HL-60 (cell line): ENCODE measurements around the gene SLC29A3.

Experiments
- DNase-seq, 2 experiments: peaks; one replicate each; pipeline ENCODE4 v3.0.0-alpha.2; 2010 to 2020; ENCODE audit warnings: low read depth in 1 of 2, low spot score in 1 of 2
- H3K27ac ChIP-seq: fragments of 250-450 bp; sonication (Bioruptor Pico); replicated peaks from 2 replicates; pipeline ENCODE4 v1.5.1; 2020; ENCODE audit warnings: mild to moderate bottlenecking, moderate library complexity
- H3K27me3 ChIP-seq: fragments of 250-450 bp; sonication (Bioruptor Pico); 2 replicates; pipeline ENCODE4 v1.5.1; 2021; ENCODE audit warnings: mild to moderate bottlenecking, moderate library complexity; ENCODE audit not compliant: insufficient read depth, poor library complexity, severe bottlenecking
- H3K4me3 ChIP-seq: replicated peaks from 2 replicates; pipeline ENCODE4 v1.5.1; 2011; ENCODE audit warnings: mild to moderate bottlenecking, control low read depth, low read length; ENCODE audit not compliant: insufficient read depth
- GABPA ChIP-seq: IDR thresholded peaks from 2 replicates; pipeline ENCODE4 v1.6.1; 2012; ENCODE audit warnings: low read depth
- POLR2AphosphoS5 ChIP-seq: IDR thresholded peaks from 2 replicates; pipeline ENCODE4 v1.6.1; 2012; ENCODE audit warnings: low read depth
- SPI1 ChIP-seq: IDR thresholded peaks from 2 replicates; pipeline ENCODE4 v1.6.1; 2012; ENCODE audit warnings: low read depth, mild to moderate bottlenecking, borderline replicate concordance
- TF ChIP-seq, protein P1 (sequence below): IDR thresholded peaks from 2 replicates; pipeline ENCODE4 v1.6.1; 2012; ENCODE audit warnings: low read depth; ENCODE audit not compliant: insufficient replicate concordance
- TF ChIP-seq, protein P2 (sequence below): IDR thresholded peaks from one replicate; pipeline ENCODE4 v1.5.1; 2011; ENCODE audit warnings: low read length, control low read depth, inconsistent platforms; ENCODE audit not compliant: insufficient read depth

The SLC29A3 gene

DNA sequence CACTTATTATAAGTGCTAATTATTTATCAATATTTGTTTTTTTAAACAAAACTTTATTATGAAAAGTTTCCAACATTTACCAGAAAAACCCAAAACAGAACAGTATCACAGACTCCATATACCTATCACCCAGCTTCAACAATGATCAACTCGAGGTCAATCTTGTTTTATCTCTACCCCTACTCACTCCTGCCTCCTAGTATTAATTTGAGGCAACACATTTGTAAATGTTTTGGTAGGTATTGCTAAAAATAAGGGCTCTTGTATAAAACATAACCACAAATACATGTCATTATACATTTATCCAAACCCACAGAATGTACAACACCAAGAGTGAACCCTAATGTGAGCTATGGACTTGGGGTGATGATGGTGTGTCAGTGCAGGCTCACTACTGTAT, 61.8 kb downstream of the SLC29A3 start:
- no peak overlapping the region for H3K27ac ChIP-seq
- TF ChIP-seq, protein P1, sequence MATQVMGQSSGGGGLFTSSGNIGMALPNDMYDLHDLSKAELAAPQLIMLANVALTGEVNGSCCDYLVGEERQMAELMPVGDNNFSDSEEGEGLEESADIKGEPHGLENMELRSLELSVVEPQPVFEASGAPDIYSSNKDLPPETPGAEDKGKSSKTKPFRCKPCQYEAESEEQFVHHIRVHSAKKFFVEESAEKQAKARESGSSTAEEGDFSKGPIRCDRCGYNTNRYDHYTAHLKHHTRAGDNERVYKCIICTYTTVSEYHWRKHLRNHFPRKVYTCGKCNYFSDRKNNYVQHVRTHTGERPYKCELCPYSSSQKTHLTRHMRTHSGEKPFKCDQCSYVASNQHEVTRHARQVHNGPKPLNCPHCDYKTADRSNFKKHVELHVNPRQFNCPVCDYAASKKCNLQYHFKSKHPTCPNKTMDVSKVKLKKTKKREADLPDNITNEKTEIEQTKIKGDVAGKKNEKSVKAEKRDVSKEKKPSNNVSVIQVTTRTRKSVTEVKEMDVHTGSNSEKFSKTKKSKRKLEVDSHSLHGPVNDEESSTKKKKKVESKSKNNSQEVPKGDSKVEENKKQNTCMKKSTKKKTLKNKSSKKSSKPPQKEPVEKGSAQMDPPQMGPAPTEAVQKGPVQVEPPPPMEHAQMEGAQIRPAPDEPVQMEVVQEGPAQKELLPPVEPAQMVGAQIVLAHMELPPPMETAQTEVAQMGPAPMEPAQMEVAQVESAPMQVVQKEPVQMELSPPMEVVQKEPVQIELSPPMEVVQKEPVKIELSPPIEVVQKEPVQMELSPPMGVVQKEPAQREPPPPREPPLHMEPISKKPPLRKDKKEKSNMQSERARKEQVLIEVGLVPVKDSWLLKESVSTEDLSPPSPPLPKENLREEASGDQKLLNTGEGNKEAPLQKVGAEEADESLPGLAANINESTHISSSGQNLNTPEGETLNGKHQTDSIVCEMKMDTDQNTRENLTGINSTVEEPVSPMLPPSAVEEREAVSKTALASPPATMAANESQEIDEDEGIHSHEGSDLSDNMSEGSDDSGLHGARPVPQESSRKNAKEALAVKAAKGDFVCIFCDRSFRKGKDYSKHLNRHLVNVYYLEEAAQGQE = no peak
- no peak for TF ChIP-seq POLR2AphosphoS5
- TF ChIP-seq SPI1 = no peak
- TF ChIP-seq, protein P2, sequence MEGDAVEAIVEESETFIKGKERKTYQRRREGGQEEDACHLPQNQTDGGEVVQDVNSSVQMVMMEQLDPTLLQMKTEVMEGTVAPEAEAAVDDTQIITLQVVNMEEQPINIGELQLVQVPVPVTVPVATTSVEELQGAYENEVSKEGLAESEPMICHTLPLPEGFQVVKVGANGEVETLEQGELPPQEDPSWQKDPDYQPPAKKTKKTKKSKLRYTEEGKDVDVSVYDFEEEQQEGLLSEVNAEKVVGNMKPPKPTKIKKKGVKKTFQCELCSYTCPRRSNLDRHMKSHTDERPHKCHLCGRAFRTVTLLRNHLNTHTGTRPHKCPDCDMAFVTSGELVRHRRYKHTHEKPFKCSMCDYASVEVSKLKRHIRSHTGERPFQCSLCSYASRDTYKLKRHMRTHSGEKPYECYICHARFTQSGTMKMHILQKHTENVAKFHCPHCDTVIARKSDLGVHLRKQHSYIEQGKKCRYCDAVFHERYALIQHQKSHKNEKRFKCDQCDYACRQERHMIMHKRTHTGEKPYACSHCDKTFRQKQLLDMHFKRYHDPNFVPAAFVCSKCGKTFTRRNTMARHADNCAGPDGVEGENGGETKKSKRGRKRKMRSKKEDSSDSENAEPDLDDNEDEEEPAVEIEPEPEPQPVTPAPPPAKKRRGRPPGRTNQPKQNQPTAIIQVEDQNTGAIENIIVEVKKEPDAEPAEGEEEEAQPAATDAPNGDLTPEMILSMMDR = no peak
- TF ChIP-seq GABPA = no peak
- no peak for DNase-seq
- H3K4me3 ChIP-seq = no peak overlapping the region
- no peaks in the 10 kb centered on the region for H3K27me3 ChIP-seq

DNA sequence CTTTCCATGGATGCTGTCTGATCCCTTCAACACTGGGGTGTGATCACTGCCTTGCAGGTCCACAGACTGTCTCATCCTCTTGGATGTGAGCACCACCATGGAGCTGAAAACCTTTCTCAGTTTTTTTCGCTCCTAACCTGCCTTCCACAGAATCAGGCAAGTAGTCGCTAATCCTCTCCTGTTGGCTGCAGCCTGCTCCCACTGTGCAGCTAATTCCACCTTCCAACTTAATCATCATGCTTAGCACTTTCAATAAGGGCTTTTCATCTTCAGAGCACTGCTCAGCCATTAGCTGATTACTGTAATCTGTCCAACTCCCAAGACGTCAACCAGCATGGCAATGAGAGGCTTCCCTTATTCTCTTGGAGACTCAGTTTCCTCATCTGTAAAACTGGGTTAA, 62.6 kb downstream of the SLC29A3 start:
- Histone ChIP-seq H3K27ac (no peak overlapping the region; the same call in 1 of the 2 replicates), H3K27me3 (no peaks in the 10 kb centered on the region), H3K4me3 (no peak overlapping the region)
- no peak for DNase-seq
- TF ChIP-seq SPI1 (no peak), GABPA (no peak), POLR2AphosphoS5 (no peak)
- TF ChIP-seq, protein P2 = no peak
- TF ChIP-seq, protein P1 = no peak

DNA sequence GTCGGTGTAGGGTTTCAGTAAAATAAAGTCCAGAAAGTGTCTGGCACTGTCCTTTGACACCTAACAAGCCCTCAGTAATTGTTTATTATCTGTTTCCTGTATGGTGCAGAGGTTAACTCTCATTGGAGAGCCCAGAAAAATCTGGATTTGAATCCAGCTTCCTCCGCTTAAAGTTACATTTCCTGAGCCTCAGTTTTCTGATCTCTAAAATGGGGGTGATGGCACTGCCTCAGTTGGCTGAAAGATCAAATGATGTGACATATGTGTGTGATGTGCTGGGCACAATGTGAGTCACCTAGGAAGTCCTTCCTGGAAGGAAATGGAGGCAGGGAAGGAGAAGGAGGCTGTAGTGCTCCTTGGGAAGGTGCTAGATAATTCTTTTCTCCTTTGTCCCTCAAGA, 63.0 kb downstream of the SLC29A3 start:
- Histone ChIP-seq H3K27ac (peak overlapping the region; percentile 66), H3K27me3 (no peaks in the 10 kb centered on the region), H3K4me3 (no peak overlapping the region)
- TF ChIP-seq GABPA (no peak), SPI1 (no peak), POLR2AphosphoS5 (no peak)
- TF ChIP-seq, protein P1 = no peak
- TF ChIP-seq, protein P2 = no peak
- no peak for DNase-seq
